Body of pancreas (tissue), 4 donors: ENCODE results near the gene COL9A3.

Experiments used
- CTCF ChIP-seq, 7 experiments: fragments of 450-650 bp in 4 of 7; fragments of 200-600 bp in 3 of 7; sonication (generic) in 3 of 7; IDR thresholded peaks; one replicate each; pipeline ENCODE4 v1.5.1; 2016 to 2019; ENCODE audit warnings: antibody characterized with exemption in 7 of 7
- POLR2A ChIP-seq, 3 donors: fragments of 450-650 bp; IDR thresholded peaks; one replicate each; pipeline ENCODE4 v1.6.1; 2016; ENCODE audit warnings: antibody characterized with exemption in 3 of 3, mild to moderate bottlenecking in 2 of 3

DNA sequence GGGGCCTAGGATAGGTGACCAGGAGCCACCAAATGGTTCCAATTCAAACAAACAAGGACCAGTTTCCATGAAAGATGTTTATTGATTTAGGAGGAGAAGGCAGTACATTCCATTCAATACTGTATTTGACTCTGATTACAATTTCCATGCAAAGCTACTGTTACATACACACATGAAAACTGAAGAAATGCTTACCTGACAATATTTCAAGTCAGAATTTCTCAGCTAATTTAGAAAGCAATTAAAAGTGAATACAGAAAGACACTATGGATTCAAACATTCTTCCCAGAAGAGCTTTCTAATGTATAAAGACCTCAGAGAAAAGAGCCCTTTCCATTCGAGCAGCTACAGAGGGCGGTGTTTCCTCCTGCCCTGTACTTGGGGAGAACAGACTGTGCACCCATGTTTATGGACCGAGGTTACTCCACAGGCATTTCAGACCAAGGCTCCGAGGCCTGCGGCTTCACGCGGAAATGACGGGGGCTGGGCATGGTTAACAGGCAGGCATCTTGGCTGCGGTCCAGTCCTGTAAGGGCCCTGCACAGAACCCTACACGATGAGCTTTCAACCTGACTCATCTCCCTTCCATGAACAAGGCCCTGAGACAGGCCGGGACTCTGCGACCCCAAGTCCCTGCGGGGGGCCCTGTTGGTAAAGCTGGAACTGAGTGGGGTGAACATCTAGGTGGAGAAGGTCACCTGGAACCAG lies 70.5 kb downstream of the COL9A3 start:
- no peak for TF ChIP-seq CTCF (IDR thresholded peaks at IDR 0.05)
- no peak for TF ChIP-seq POLR2A (IDR thresholded peaks at IDR 0.05)
